Retina (tissue), 1 donor: ENCODE data around the gene SRRM3.
A peak's percentile ranks its signal among the peaks of the same experiment; 100 is the strongest.
"Not testable (repeated sequence)": the region's sequence is repeated elsewhere in the genome, so short reads cannot be mapped to it uniquely, and the experiment has no call there.

Experiments used
- DNase-seq: peaks from one replicate; pipeline ENCODE4 v3.0.0-alpha.2; 2016

The SRRM3 gene

DNA sequence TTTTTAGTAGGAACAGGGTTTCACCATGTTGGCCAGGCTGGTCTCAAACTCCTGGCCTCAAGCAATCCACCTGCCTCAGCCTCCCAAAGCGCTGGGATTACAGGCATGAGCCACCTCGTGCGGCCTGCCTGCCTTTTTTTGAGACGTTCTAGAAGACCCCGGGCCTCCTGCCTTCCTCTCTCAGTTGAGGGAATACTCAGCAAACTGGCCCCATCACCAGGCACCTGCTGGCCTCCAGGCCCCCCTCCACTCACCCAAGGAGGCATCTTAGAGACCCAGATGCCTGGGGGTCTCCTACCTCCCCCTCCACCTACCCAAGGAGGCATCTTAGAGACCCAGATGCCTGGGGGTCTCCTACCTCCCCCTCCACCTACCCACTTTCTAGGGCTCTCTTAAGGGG, 91.2 kb downstream of the SRRM3 start:
- DNase-seq, result not testable (repeated sequence)

DNA sequence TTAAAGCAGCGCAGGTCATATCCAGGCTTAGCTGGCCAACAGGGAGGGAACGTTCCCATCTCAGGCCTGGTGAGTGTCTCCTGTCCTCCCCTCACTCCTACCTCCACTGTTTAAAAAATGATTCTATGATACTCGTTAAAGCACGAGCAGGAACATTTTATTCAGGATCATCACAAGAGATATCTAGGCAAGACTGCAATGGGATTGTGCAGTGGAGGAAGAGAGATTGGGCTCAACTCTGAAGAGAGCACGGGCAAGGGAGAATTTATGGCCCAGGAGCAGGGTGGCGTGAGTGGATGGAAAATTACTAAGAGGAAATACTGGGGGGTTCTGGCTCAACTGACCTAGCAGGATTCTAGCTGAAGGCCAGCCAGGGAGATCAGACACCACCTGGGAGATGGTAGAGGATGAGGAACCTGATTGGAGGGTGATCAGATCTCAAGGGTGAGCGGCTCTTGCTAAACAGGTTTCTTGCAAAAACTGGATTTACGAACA, 91.8 kb downstream of the SRRM3 start:
- DNase-seq, result no peak

DNA sequence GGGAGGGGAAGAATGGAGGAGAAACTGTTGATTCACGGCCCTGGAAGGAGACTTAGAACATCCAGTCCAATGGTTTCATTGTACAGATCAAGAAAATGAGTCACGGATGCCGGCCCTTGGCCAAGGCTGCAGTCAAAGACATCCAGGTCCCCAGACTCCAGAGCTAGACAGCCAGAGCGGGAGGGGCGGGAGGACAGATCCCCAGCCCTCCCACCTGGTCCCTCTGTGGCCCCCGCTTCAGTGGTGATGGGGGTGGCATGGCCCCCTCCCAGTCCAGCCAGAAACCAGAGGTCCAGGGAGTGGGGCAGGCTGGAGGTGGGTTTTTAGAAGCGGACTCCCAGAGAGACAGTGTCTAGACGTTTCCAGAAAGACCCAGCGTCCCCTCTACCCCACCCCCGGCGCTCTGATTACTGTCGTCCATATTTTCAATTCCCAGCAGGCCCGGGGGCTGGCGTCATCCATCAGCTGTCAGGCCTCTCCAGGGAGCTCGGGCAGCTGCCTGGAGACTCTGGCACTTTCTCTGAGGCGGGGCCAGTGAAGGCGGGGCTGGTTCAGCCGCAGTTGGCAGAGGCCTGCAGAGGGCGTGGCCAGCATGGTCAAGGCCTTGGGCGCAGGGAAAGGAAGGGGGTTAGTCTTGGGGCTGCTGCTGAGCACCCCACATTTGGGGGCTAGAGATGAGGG, 92.8 kb downstream of the SRRM3 start:
- DNase-seq, result peak; percentile 91

DNA sequence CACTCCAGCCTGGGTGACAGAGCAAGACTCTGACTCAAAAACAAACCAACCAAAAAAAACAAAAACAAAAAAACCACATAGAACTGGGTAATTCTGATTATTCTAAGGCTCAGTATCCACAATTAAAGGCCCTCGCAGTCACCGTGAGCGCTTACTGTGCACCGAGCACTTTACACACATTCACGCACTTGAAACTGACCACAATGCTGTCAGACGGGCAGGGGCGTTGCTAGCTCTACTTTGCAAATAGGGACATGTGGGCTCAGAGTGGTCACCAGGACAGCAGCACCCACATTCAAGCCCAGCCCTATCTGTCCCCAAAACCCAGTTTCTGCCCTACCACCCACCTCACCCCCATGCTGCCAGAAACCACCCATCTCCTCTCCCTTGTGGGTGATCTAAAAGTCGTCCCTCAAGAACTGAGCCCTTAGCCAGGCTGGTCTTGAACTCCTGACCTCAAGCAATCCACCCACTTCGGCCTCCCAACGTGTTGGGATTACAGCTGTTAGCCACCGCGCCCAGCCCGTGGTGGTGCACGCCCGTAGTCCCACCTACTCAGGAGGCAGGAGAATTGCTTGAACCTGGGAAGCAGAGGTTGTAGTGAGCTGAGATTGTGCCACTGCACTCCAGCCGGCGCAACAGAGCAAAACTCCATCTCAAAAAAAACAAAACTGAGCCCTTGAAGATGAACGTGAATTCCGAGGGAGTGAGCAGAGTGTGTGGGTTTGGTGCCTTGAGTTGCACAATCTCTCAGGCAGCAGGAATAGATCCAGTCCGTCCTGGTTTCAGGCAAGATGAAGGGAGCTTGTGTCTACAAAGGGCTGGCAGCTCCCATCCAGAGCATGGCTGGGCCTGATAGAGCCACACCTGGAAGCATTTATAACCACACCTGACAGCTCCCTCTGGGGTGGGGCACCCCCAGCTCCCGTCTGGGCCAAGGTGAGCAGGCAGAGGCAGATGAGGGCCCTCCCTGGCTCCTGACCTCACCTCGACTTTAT, 95.3 kb downstream of the SRRM3 start:
- no peak for DNase-seq

DNA sequence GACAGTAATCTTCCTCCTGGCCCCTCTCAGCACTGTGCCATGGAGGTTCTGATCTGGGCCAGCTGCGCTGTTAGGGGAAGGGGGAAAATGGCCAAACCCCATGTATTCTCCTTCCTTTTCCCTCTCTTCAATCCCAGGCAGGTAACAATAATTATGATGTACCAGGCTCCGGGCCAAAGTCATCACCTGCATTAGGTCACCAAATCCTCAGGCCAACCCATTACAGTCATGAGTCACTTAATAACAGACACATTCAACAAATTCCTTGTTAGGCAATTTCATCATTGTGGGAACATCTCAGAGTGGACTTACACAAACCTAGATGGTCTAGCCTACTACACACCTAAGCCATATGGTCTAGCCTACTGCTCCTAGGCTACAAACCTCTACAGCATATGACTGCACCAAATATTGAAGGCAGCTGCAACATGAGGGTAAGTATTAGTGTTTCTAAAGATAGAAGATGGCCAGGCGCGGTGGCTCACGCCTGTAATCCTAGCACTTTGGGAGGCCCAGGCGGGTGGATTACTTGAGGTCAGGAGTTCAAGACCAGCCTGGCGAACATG, 98.6 kb downstream of the SRRM3 start:
- DNase-seq, result no peak

DNA sequence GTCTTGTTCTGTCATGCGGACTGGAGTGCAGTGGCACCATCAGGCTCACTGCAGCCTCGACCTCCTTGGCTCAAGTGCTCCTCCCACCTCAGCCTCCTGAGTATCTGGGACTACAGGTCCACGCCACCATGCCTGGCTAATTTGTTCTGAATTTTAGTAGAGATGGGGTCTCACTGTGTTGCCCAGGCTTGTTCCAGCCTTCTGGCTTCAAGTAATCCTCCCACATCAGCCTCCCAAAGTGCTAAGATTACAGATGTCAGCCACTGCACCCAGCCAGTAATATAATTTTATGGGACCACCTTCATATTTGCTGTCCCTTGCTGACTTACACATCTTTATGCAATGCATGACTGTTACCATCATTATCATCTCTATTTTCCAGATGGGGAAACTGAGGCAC, 99.3 kb downstream of the SRRM3 start:
- no peak for DNase-seq

DNA sequence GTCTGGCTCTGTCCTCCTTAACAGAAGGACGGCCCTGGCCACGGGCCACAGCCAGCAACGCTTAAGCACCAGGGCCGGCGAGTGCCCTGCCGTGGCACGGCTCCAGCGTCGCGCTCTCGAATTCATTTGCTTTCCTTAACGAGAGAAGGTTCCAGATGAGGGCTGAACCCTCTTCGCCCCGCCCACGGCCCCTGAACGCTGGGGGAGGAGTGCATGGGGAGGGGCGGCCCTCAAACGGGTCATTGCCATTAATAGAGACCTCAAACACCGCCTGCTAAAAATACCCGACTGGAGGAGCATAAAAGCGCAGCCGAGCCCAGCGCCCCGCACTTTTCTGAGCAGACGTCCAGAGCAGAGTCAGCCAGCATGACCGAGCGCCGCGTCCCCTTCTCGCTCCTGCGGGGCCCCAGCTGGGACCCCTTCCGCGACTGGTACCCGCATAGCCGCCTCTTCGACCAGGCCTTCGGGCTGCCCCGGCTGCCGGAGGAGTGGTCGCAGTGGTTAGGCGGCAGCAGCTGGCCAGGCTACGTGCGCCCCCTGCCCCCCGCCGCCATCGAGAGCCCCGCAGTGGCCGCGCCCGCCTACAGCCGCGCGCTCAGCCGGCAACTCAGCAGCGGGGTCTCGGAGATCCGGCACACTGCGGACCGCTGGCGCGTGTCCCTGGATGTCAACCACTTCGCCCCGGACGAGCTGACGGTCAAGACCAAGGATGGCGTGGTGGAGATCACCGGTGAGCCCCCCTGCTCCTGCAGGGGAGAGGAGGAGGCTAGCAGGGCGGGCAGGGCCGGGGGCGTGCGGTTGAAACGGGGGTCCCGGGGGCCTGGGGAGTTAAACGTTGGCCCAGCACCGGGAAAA, 100.9 kb downstream of the SRRM3 start, which contains the start of gene HSPB1:
Gene HSPB1, plus strand, starts transcription at position 327 of the 855 bp plus-strand sequence. Its CDS starts 40 bp downstream, at position 367.
- peak; percentile 90 for DNase-seq

DNA sequence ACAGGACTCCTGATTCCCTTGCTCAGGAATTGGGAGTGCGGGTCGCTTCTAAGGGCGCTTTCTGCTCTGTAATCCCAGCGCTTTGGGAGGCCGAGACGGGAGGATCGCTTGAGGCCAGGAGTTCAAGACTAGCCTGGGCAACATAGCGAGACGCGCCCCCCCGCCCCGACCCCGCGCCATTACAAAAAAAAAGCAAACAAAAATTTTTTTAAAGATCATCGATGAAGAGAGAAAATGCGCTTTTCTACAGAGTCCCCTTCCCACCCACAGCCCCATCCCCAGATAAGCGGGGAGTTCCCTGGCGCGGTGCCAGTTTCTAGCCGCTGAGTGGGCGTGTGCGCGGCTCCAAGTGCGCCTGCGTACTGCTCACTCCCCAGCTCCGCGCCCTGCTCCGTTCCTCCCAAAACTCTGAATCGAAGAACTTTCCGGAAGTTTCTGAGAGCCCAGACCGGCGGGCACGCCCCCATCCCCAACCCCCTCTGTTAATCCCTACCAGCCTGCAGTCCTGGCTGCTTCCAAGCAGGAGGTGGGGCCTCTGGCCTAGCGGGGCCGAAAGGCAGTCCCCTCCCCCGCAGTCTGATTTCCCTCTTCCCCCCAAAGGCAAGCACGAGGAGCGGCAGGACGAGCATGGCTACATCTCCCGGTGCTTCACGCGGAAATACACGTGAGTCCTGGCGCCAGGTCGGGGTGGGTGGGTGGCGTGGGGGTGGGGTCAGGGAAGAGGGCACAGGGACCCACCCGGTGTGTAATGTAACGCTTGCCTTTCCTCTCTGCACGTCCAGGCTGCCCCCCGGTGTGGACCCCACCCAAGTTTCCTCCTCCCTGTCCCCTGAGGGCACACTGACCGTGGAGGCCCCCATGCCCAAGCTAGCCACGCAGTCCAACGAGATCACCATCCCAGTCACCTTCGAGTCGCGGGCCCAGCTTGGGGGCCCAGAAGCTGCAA, 101.8 kb downstream of the SRRM3 start:
- DNase-seq, result peak; percentile 89

DNA sequence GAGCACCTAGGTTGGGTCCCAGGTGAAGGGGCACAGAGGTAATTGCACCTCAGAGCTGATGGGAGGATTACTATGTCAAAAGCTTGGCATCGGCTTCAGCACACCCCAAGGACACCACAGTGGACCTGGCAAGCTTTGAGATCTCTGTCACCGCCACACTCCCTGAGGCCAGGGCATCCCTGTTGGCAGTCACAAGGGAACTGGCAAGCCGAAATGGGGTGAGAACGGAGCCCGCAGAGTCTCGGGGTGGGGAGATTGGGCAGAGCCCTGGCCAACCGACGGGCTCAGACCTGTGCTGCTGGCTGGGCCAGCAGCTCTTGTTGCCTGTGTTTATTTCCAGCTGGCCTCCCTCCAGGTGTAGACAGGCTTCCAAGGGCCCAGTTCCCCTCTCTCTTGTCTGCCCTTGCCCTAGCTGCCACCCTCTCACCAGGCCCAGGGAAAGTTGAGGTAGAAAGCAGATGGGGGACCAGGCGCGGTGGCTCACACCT, 103.2 kb downstream of the SRRM3 start:
- DNase-seq, result no peak

DNA sequence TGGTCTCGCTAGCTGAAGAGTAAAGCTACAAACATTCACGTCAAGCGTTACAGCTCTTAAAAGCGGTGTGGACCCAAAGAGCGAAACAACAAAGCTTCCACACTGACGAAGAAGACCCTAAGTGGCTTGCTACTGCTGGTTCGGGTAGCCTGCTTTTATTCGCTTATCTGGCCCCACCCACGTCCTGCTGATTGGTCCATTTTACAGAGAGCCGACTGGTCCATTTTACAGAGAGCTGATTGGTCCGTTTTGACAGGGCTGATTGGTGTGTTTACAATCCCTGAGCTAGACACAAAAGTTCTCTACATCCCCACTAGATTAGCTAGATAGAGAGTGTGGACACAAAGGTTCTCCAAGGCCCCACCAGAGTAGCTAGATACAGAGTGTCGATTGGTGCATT, 107.2 kb downstream of the SRRM3 start:
- DNase-seq, result not testable (repeated sequence)

DNA sequence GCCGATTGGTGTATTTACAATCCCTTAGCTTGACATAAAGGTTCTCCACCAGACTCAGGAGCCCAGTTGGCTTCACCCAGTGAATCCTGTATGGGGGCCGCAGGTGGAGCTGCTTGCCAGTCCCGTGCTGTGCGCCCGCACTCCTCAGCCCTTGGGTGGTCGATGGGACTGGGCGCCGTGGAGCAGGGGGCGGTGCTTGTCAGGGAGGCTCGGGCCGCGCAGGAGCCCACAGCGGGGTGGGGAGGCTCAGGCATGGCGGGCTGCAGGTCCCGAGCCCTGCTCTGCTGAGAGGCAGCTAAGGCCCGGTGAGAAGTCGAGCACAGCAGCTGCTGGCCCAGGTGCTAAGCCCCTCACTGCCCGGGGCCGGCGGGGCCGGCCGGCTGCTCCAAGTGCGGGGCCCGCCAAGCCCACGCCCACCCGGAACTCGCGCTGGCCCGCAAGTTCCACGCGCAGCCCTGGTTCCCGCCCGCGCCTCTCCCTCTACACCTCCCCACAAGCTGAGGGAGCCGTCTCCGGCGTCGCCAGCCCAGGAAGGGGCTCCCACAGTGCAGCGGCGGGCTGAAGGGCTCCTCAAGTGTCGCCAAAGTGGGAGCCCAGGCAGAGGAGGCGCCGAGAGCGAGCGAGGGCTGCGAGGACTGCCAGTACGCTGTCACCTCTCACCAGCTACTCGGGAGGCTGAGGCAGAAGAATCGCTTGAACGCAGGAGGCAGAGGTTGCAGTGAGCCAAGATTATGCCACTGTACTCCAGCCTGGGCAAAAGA, 107.8 kb downstream of the SRRM3 start:
- not testable (repeated sequence) for DNase-seq

DNA sequence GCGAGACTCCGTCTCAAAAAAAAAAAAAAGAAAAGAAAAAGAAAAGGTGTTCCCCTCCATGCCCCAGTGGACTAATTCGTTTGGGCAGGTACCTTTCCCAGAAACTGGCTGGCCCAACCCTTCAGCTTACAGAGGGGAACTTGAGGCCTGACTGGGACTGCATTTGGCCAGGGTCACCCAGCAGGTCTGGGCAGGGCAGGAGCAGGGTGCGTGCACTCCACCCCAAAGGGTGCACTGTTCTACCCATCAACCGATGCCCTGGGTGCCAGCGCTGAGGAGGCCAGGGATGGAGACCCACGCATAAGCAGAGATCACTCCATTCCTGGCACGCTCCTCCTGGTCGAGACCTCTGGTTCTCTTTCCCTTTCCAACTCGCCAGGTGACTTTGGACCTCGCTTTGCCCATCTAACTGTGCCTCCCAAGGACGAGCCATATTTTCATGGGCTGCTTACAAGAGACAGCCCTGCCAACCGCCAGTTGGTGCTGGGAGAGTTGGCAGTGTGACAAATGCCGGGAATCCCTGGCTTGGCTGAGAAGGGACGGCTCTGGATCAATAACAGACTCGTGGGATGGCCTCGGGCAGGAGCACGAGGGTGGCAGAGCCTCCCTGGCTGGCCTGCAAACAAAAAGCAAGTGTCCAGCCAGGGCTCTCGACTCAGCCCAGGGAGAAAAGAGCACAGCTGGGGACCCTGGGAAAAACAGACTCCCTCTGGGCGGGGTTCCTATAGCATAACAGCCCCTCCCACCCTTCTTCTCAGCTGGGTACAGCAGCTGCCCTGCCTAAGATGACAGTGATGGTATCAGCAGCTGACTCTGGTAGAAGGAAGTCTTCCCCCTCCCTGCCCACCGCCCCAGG, 108.6 kb downstream of the SRRM3 start:
- peak; percentile 62 for DNase-seq

DNA sequence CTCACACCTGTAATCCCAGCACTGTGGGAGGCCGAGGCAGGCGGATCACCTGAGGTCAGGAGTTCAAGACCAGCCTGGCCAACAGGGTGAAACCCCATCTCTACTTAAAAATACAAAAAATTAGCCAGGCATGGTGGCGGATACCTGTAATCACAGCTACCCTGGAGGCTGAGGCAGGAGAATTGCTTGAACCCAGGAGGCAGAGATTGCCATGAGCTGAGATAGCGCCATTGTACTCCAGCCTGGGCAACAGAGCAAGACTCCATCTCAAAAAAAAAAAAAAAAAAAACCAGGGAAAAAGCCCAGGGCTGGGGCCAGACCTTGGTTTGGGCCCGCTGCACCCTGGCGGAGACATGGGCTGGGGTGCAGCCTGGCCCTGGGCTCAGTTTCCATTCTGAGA, 110.1 kb downstream of the SRRM3 start:
- not testable (repeated sequence) for DNase-seq

DNA sequence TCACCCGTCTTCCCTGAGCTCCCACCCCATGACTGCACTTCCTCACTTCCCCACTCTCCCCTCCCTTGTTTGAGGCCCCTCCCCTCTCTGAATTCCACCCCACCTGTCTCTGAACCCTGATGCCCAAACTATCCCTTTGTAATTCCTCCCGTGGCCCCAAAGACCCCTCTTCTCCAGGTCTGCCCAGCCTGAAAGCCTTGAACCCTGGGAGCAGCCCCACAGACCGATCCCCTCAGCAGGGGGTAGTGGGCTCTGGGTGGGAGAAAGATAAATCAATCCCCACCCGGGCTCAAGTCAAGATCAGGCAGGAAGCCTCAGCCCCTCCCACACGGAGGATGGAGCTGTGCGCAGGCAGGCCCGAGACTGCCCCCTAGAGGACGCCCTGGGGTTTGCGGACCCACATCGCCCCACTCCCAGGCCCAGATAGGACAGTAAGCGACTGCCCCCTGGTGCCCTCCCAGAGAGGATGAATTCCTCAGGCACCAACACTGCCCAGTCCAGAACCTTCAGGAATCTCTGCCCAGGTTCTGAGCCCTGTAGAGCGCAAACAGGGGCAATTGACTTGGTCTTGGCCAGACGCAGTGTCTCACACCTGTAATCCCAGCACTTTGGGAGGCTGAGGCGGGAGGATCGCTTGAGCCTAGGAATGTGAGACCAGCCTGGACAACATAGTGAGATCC, 112.5 kb downstream of the SRRM3 start:
- DNase-seq, result peak; percentile 95

DNA sequence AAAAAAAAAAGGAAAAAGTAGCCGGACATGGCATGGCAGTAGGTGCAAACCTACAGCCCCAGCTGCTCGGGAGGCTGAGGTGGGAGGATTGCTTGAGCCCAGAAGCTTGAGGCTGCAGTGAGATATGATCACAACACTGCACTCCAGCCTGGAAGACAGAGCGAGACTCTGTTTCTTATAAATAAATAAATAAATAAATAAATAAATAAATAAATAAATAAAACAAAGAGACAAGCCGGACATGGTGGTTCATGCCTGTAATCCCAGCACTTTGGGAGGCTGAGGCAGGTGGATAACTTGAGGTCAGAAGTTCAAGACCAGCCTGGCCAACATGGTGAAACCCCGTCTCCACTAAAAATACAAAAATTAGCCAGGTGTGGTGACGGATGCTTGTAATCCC, 113.0 kb downstream of the SRRM3 start:
- DNase-seq, result not testable (repeated sequence)

DNA sequence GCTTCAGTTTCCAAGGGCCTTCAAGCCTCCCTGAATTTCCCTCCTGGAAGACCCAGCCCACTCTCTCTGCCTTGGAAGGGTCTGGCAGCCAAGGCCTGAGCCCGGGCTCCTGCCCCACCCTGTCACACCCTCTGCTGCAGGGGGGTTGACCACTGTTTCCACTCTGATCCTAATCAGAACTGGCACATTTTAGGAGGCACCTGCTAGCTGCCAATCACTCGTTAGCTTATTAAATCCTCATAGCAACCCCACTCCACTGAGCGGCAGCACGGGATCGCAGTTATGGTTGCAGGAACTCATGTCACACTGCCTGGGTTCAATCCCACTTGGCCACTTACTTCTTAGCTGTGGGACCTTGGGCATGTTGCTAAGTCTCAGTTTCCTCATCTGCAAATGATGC, 113.7 kb downstream of the SRRM3 start:
- DNase-seq, result no peak

DNA sequence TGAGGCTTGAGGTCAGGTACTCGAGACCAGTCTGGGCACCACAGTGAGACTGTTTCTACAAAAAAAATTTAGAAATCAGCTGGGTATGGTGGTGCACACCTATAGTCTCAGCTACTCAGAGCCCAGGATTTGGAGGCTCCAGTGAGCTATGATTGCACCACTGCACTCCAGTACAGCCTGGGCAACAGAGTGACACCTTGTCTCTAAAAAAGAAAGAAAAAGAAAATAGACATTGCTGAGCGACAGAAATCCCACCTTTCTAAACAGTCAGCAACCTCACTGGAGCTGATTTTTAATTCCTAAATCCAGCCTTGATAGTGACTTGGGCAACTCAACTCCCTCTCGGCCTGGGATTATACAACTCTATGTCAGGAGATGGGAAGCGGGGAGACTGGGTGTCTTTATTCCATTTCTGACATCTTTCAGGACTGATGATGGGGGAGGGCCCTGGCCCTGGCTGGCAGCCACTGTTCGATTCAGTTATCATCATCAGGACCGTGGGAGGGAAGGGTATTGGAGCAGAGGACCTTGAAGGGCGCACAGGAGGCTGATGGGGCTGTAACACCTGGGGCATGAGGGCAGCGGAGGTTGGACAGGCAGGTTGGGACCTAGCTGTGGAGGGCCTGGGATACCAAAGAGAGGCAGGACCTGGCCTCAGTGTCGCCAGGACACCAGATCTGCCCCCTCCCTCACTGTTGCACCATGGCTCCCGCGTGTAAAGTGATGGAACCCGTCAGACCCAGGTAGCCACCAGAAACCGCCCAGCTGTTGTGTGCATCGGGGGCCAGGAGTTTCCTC, 115.5 kb downstream of the SRRM3 start:
- no peak for DNase-seq
